Left ventricle myocardium superior (tissue), 1 donor: Measurements from ENCODE around the gene TMEM170B. TPM values are rescaled to one million over a fixed set of nuclear protein-coding genes. Genes with fewer than 3 reads are reported as not detected.
A peak's percentile ranks its signal among the peaks of the same experiment; 100 is the strongest.

Experiments
- ATAC-seq: fragments of 200-7000 bp; cut with Tn5 transposase; one replicate; pipeline ENCODE4 v1.9.1; 2020; ENCODE audit warnings: mild to moderate bottlenecking, moderate library complexity
- DNase-seq: peaks from one replicate; pipeline ENCODE4 v3.0.0-alpha.2; 2020
- intact Hi-C: fragments of 100-400 bp; cut with micrococcal nuclease; formaldehyde crosslinking; loops from one replicate; pipeline ENCODE4 v1.11.0; 2022
- total RNA-seq: library from RNA; stranded (reverse); fragmentation: NEBNext Ultra II Directional; extraction: Animal tissue kit (Norgen Biotek cat#: 25700); gene quantifications from one replicate; pipeline ENCODE4 v1.2.1, GENCODE V29; 2021
- donor health status: DM: no; HTN: yes; CAD: no; lungs with severe emphysema.

The TMEM170B gene
- total RNA-seq, 1 donor from 2014 or later, result 5.4 TPM

DNA sequence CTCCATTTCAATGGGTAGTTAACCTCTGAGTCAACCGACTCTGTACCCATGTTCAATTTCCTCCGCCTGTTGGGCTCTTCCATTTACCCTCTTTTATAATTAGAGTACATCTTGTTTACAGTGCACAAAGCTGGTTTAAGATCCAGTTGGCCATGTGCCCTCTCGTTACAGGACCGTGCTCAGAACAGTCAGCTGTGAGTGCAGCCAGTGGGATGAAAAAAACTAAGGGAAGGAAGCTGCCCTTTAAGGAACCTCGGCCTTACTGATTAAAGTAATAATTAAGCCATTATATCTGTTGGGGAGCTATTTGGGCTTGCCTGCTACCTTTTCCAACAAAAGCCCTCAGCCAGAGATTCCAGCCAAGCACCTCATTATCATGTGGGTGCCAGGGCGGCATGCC lies 68.8 kb downstream of the TMEM170B start:
- intact Hi-C loops, result no loop called here
- DNase-seq, result no peak
- peak; percentile 63 for ATAC-seq

- intact Hi-C loops, result no loop called here
- DNase-seq, result peak; percentile 33
- ATAC-seq, result peak; percentile 44
Observed at GRCh38 chr6:11607383-11607782, 69.8 kb downstream of the TMEM170B start.

- no peak for DNase-seq
- intact Hi-C loops, result no loop called here
- no peak for ATAC-seq
Observed at GRCh38 chr6:11608600-11609323, 71.2 kb downstream of the TMEM170B start.

DNA sequence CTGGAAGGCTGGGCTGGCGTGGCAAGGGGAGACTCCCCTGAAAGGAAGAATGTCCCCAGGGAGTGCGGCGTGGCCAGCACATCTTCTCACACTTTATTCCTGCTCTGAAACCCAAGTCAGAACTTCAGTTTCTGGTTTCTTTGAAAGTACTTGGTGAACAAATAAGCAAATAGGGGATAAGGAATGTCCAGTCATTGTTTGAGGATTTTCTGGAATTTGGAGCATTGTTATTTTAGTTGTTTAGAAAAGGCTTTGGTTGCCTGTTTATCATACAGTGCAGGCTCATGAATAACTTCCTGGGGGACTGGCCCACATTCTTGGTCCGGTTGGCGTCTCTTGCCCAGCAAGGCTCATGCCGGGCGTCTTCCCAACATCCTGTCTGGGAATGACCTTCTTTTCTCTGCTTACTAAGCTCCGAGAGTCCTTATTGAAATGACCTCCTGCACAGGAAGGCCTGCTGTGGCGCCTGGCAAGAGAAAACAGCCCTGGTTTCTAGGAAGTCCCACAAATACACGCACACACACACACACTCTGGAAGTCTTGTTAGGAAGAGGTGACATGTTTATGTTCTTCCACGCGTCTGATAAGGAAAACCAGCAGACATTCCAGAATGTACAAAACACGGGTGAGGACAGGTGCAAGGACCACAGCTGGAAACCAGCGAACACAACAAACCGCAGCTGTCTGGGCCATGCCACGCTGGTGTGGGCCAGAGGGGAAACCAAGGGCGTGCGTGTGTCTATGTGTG lies 71.9 kb downstream of the TMEM170B start:
- intact Hi-C loops, result no loop called here
- DNase-seq (peak; percentile 45), ATAC-seq (peak; percentile 57)

DNA sequence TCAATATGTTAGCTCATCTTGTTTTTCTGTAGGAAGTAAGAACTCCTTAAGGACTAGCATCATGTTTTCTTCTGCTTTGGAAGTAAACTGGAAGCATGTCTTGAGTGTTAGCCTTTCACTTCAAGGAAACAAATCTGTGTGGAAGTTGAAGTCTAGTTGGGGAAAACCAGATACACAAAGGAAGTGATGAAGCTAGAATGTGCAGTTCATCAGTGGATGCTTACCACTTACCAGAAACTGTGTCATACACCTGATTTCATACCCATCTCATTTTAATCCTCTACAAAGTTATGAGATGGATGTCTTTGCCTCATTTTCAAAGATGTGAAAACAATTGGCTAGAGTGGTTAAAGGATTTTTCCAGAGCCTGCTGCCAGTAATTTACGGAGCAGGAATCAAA lies 75.8 kb downstream of the TMEM170B start:
- intact Hi-C loops, result no loop called here
- DNase-seq, result no peak
- ATAC-seq, result no peak

GRCh38 chr6:11613858-11614257 lies 76.3 kb downstream of the TMEM170B start:
- no peak for ATAC-seq
- no peak for DNase-seq

GRCh38 chr6:11614534-11615213 lies 77.1 kb downstream of the TMEM170B start:
- no peak for DNase-seq
- intact Hi-C loops, result no loop called here
- no peak for ATAC-seq

More at GRCh38 chr6:11613858-11614257, 76.3 kb downstream of the TMEM170B start:
- intact Hi-C loops, result no loop called here

DNA sequence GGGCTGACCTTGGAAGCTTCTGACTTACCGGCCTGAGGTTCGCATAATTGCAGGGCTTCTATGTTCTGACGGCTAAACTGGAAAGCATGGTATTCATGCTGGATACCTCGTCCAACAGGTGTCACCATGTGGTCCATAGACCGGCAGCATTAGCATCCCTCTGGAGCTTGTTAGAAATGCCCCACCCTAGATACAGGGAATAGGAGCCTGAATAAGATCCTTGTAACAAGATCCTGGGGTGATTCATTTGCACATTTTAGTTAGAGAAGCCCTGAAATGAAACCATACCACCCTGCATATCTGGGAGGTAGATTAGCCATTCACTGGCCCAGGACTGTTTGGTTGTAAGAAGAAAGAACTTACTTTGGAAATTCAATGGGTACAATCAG lies 77.7 kb downstream of the TMEM170B start:
- ATAC-seq (no peak), DNase-seq (no peak)
- intact Hi-C loops, result no loop called here

- no peak for DNase-seq
- no peak for ATAC-seq
- intact Hi-C loops, result no loop called here
Observed at GRCh38 chr6:11616200-11616611, 78.7 kb downstream of the TMEM170B start.

GRCh38 chr6:11618533-11618932 lies 81.0 kb downstream of the TMEM170B start:
- DNase-seq, result no peak
- intact Hi-C loops, result no loop called here
- no peak for ATAC-seq

DNA sequence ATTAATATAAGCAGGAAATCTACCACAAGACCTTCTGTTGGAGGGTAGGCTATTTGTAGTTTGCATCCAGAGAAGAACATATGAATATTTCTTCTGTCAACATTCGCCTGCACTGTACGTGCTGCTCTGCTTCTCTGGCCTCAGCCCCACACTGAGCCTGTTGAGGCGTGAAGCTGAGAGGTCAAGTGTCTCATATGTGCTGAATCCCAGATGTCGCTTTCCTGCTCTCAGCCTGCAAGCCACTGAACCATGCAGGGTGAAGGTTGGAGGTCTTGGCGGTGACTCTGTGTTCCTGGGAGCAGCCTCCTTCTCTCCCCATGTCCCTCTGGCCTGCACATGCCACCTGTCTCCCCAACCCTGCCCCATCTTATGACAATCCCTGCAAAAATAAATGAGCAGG lies 83.6 kb downstream of the TMEM170B start:
- DNase-seq (no peak), ATAC-seq (no peak)
- intact Hi-C loops, result no loop called here

GRCh38 chr6:11622156-11622555 lies 84.6 kb downstream of the TMEM170B start:
- ATAC-seq (no peak), DNase-seq (no peak)
- intact Hi-C loops, result no loop called here

DNA sequence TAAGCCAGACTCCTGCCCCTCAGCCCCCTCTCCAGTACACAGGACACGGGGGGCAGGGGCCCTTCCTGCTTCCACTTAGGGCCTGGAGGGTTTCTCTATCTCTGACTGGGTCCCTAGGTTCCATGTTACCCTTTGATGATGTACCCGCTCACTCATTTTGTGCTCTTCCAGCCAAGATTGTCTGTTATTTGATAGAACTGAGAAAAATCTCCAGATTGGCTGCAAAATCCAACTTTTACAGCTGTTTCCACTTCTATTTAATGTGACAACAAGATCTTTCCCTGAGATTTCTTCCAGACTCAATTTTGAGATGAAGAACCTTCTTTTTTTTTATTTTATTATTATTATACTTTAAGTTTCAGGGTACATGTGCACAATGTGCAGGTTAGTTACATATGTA lies 85.7 kb downstream of the TMEM170B start:
- intact Hi-C loops, result no loop called here
- ATAC-seq (no peak), DNase-seq (no peak)

- intact Hi-C loops, result no loop called here
- DNase-seq, result no peak
Observed at GRCh38 chr6:11625302-11625701, 87.8 kb downstream of the TMEM170B start.

DNA sequence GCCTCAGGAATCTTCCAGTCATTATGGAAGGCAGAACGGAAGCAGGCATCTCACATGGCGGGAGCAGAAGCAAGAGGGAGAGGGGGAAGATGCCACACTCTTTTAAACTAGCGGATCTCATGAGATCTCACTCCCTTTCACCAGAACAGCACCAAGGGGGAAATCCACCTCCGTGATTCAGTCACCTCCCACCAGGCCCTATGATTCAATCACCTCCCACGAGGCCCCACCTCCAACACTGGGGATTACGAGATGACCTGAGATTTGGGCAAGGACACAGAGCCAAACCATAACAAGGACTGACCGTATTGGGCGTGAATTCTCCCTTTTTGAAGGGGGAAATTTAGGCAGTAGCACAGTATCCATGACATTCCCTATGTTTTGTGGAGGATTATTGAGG lies 88.8 kb downstream of the TMEM170B start:
- no peak for ATAC-seq
- intact Hi-C loops, result no loop called here
- no peak for DNase-seq

More at GRCh38 chr6:11625302-11625701, 87.8 kb downstream of the TMEM170B start:
- no peak for ATAC-seq

GRCh38 chr6:11628562-11628961 lies 91.0 kb downstream of the TMEM170B start:
- DNase-seq (no peak), ATAC-seq (no peak)
- intact Hi-C loops, result no loop called here

GRCh38 chr6:11631008-11631407 lies 93.5 kb downstream of the TMEM170B start:
- ATAC-seq, result no peak
- intact Hi-C loops, result no loop called here
- DNase-seq, result no peak

DNA sequence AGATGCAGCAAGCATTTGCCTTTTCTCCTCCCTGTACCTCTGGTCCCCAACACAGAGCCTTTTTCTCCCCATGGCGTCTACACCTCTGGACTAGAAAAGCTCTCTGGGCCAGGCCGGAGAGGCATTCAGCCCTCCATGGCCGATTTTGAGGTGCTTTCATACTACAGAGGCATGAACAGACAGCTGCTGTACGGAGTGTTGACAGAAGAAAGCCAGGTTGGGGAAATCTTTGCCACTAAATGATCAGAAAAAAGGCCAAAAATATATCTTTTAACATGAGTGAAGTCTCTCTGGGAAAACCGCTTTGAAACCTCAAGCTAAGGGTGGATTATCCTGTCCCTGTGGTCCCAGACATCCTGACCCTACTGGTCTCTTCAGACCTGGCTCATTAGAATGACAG lies 94.0 kb downstream of the TMEM170B start:
- no peak for DNase-seq
- intact Hi-C loops, result no loop called here
- no peak for ATAC-seq

DNA sequence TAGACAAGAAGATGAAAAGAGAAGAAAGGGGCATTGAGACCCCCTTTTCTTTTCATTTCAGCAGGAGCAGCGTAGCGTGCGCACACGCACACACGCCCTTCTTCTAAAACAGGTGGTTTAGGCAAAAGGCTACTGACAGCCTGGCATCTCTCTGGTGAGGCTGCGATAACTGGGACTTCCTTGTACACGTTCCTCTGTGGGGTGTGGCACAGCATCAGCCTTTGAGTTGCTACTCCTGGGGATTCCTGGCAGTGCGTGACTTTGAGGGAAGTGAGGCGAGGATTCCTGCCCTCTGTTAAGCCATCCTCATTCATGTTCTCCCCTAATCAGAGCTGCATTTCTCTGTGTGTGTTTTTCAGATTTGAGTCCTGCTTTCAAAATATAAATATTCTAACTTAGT lies 94.7 kb downstream of the TMEM170B start:
- DNase-seq (no peak), ATAC-seq (peak; percentile 26)
- intact Hi-C loops, result no loop called here

GRCh38 chr6:11632795-11633511 lies 95.4 kb downstream of the TMEM170B start:
- ATAC-seq (peak; percentile 43), DNase-seq (peak; percentile 31)
- intact Hi-C loops, result no loop called here
